ENCODE measurements around the gene THOP1. TPM values are rescaled to one million over a fixed set of nuclear protein-coding genes. Genes with fewer than 3 reads are reported as not detected.

THOP1 gene
- total RNA-seq, 2 donors from 2014 or later: 31.3 to 55.2 TPM

- DNase-seq (ENCODE audit: low spot score): no peak
- Histone ChIP-seq H3K27me3 (replicated peaks; ENCODE audit: insufficient read depth) (no peaks in the 10 kb centered on the region), H3K36me3 (peaks cover 15% of the 10 kb centered on the region)
Measured at GRCh38 chr19:2846180-2846894, 61.0 kb downstream of the THOP1 start.

GRCh38 chr19:2847507-2847906 lies 62.2 kb downstream of the THOP1 start:
- Histone ChIP-seq H3K4me1 (ENCODE audit: control insufficient read depth in 1 of 2, low read depth in 2 of 2) (peaks cover 2 to 6% of the 10 kb centered on the region in 2 donors), H3K9me3 (peaks cover 40% of the 10 kb centered on the region), H3K36me3 (peaks cover 27% of the 10 kb centered on the region), H3K27ac (no peak overlapping the region), H3K4me3 (no peak overlapping the region), H3K27me3 (replicated peaks; ENCODE audit: insufficient read depth) (no peaks in the 10 kb centered on the region)
- no peak for ATAC-seq (ENCODE audit: insufficient number of reproducible peaks, low FRiP score, low read depth)
- DNase-seq (ENCODE audit: low spot score): no peak
- TF ChIP-seq CTCF (IDR thresholded peaks at IDR 0.05): no peak

More at GRCh38 chr19:2846180-2846894, 61.0 kb downstream of the THOP1 start:
- H3K4me1 ChIP-seq (ENCODE audit: control insufficient read depth in 1 of 2, low read depth in 2 of 2): peaks cover 8 to 13% of the 10 kb centered on the region in 2 donors
- TF ChIP-seq CTCF (IDR thresholded peaks at IDR 0.05): no peak
- peaks cover 28% of the 10 kb centered on the region for H3K9me3 ChIP-seq
- H3K27ac ChIP-seq: no peak overlapping the region
- no peak overlapping the region for H3K4me3 ChIP-seq
- no peak for ATAC-seq (ENCODE audit: insufficient number of reproducible peaks, low FRiP score, low read depth)

- no peak for TF ChIP-seq CTCF (IDR thresholded peaks at IDR 0.05)
- no peak for DNase-seq (ENCODE audit: low spot score)
- H3K4me3 ChIP-seq: no peak overlapping the region
- H3K4me1 ChIP-seq (ENCODE audit: control insufficient read depth in 1 of 2, low read depth in 2 of 2): no peaks in the 10 kb centered on the region
- peaks cover 51% of the 10 kb centered on the region for H3K9me3 ChIP-seq
- ATAC-seq (ENCODE audit: insufficient number of reproducible peaks, low FRiP score, low read depth): no peak
- H3K27me3 ChIP-seq (replicated peaks; ENCODE audit: insufficient read depth): no peaks in the 10 kb centered on the region
- H3K27ac ChIP-seq: no peak overlapping the region
- peaks cover 38% of the 10 kb centered on the region for H3K36me3 ChIP-seq
Measured at GRCh38 chr19:2848616-2849015, 63.3 kb downstream of the THOP1 start.

DNA sequence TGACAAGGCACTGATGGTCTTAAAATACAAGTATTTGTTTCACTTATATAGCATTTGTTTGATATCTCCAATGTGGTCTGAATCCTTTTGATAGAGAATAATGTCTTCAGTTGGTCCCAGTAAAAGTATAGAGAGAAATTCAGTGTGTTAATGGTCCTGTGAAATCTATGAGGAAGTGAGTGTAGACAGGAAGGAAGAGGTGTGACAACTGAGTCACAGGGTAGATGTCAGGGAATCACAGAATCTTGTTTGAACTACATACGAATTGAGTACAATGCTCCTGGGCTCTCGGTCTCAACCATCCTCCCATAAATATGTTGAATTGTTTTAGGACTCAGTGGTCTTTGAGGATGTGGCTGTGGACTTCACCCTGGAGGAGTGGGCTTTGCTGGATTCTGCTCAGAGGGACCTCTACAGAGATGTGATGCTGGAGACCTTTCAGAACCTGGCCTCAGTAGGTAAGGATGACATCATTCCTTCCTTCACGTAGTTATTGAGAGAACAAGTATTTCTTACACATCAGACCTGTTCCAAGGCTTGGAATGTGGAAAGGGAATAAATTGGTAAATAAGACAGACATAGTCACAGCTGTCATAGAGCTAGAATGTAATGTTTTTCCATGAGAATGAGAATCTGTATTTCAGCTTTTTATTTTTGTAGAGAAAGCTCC lies 65.1 kb downstream of the THOP1 start:
- no peak overlapping the region for H3K4me3 ChIP-seq
- DNase-seq (ENCODE audit: low spot score) (no peak), ATAC-seq (ENCODE audit: insufficient number of reproducible peaks, low FRiP score, low read depth) (no peak)
- peaks cover 69% of the 10 kb centered on the region for H3K9me3 ChIP-seq
- H3K27ac ChIP-seq: no peak overlapping the region
- TF ChIP-seq CTCF (IDR thresholded peaks at IDR 0.05): no peak
- H3K4me1 ChIP-seq (ENCODE audit: control insufficient read depth in 1 of 2, low read depth in 2 of 2): no peaks in the 10 kb centered on the region
- peaks cover 39% of the 10 kb centered on the region for H3K36me3 ChIP-seq
- H3K27me3 ChIP-seq (replicated peaks; ENCODE audit: insufficient read depth): no peaks in the 10 kb centered on the region

DNA sequence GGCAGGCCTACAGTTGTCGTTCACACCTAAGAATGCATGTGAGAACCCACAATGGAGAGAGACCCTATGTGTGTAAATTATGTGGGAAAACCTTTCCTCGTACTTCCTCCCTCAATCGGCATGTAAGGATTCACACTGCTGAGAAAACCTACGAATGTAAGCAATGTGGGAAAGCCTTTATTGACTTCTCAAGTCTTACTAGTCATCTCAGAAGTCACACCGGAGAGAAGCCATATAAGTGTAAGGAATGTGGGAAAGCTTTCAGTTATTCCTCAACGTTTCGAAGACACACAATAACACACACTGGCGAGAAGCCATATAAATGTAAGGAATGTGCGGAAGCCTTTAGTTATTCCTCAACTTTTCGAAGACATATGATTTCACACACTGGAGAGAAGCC lies 67.3 kb downstream of the THOP1 start:
- Histone ChIP-seq H3K9me3 (peaks cover 89% of the 10 kb centered on the region), H3K27me3 (replicated peaks; ENCODE audit: insufficient read depth) (no peaks in the 10 kb centered on the region), H3K4me3 (peak overlapping the region; percentile 11), H3K27ac (no peak overlapping the region), H3K36me3 (peaks cover 39% of the 10 kb centered on the region), H3K4me1 (ENCODE audit: control insufficient read depth in 1 of 2, low read depth in 2 of 2) (no peaks in the 10 kb centered on the region)
- no peak for TF ChIP-seq CTCF (IDR thresholded peaks at IDR 0.05)
- ATAC-seq (ENCODE audit: insufficient number of reproducible peaks, low FRiP score, low read depth): no peak
- no peak for DNase-seq (ENCODE audit: low spot score)
